Upper lobe of right lung (tissue), 1 donor: ENCODE data around the gene SGIP1. TPM values are rescaled to one million over a fixed set of nuclear protein-coding genes. Genes with fewer than 3 reads are reported as not detected.

Experiments used
- ATAC-seq: fragments of 200-7000 bp; cut with Tn5 transposase; one replicate; pipeline ENCODE4 v1.9.1; 2020; ENCODE audit warnings: mild to moderate bottlenecking, moderate library complexity
- DNase-seq: peaks from one replicate; pipeline ENCODE4 v3.0.0-alpha.2; 2020
- H3K27ac ChIP-seq: fragments of 200-600 bp; one replicate; pipeline ENCODE4 v1.8.0; 2022
- H3K27me3 ChIP-seq: fragments of 200-600 bp; one replicate; pipeline ENCODE4 v1.8.0; 2022; ENCODE audit warnings: mild to moderate bottlenecking
- H3K36me3 ChIP-seq: fragments of 200-600 bp; one replicate; pipeline ENCODE4 v1.8.0; 2022
- H3K4me1 ChIP-seq: fragments of 200-600 bp; one replicate; pipeline ENCODE4 v1.8.0; 2022
- H3K4me3 ChIP-seq: fragments of 200-600 bp; one replicate; pipeline ENCODE4 v1.8.0; 2022; ENCODE audit warnings: mild to moderate bottlenecking
- H3K9me3 ChIP-seq: fragments of 200-600 bp; one replicate; pipeline ENCODE4 v1.8.0; 2022
- CTCF ChIP-seq: fragments of 200-600 bp; IDR thresholded peaks from one replicate; pipeline ENCODE4 v1.8.0; 2022; ENCODE audit warnings: antibody characterized with exemption
- intact Hi-C: fragments of 100-400 bp; cut with DNase I; formaldehyde crosslinking; loops from one replicate; pipeline ENCODE4 v1.11.0; 2022
- total RNA-seq: library from RNA; stranded (reverse); fragmentation: NEBNext Ultra II Directional; extraction: Animal tissue kit (Norgen Biotek cat#: 25700); gene quantifications from one replicate; pipeline ENCODE4 v1.2.1, GENCODE V29; 2021
- donor health status: DM: no; HTN: yes; CAD: no; lungs with severe emphysema.

The SGIP1 gene
- total RNA-seq, 1 donor from 2014 or later = 19.8 TPM

GRCh38 chr1:66696771-66697170, 162.8 kb downstream of the SGIP1 start:
- DNase-seq (no peak), ATAC-seq (no peak)
- H3K27ac ChIP-seq = no peak overlapping the region
- no peaks in the 10 kb centered on the region for H3K9me3 ChIP-seq
- no peaks in the 10 kb centered on the region for H3K27me3 ChIP-seq
- no peaks in the 10 kb centered on the region for H3K36me3 ChIP-seq
- H3K4me3 ChIP-seq = no peak overlapping the region
- TF ChIP-seq CTCF = no peak
- no peaks in the 10 kb centered on the region for H3K4me1 ChIP-seq
- intact Hi-C loops = no loop called here

GRCh38 chr1:66699213-66699612, 165.3 kb downstream of the SGIP1 start:
- no peak for TF ChIP-seq CTCF
- no peak for ATAC-seq

GRCh38 chr1:66704177-66704875, 170.4 kb downstream of the SGIP1 start:
- no peak overlapping the region for H3K27ac ChIP-seq
- intact Hi-C loops = no loop called here
- no peaks in the 10 kb centered on the region for H3K4me1 ChIP-seq
- no peak for TF ChIP-seq CTCF
- H3K27me3 ChIP-seq = no peaks in the 10 kb centered on the region
- no peaks in the 10 kb centered on the region for H3K36me3 ChIP-seq
- DNase-seq = no peak
- H3K9me3 ChIP-seq = no peaks in the 10 kb centered on the region
- no peak for ATAC-seq
- H3K4me3 ChIP-seq = no peak overlapping the region

More at GRCh38 chr1:66699213-66699612, 165.3 kb downstream of the SGIP1 start:
- Histone ChIP-seq H3K27ac (no peak overlapping the region), H3K4me1 (no peaks in the 10 kb centered on the region), H3K9me3 (no peaks in the 10 kb centered on the region), H3K4me3 (no peak overlapping the region), H3K36me3 (no peaks in the 10 kb centered on the region), H3K27me3 (no peaks in the 10 kb centered on the region)
- DNase-seq = no peak
- intact Hi-C loops = no loop called here

GRCh38 chr1:66705110-66705509, 171.2 kb downstream of the SGIP1 start:
- ATAC-seq (no peak), DNase-seq (no peak)
- no peak overlapping the region for H3K4me3 ChIP-seq
- TF ChIP-seq CTCF = no peak
- no peak overlapping the region for H3K27ac ChIP-seq
- H3K36me3 ChIP-seq = no peaks in the 10 kb centered on the region
- no peaks in the 10 kb centered on the region for H3K9me3 ChIP-seq
- intact Hi-C loops = no loop called here
- H3K4me1 ChIP-seq = no peaks in the 10 kb centered on the region
- H3K27me3 ChIP-seq = no peaks in the 10 kb centered on the region

- intact Hi-C loops = no loop called here
- Histone ChIP-seq H3K9me3 (no peaks in the 10 kb centered on the region), H3K4me1 (no peaks in the 10 kb centered on the region), H3K36me3 (no peaks in the 10 kb centered on the region), H3K27me3 (no peaks in the 10 kb centered on the region), H3K4me3 (no peak overlapping the region), H3K27ac (no peak overlapping the region)
- DNase-seq = no peak
- ATAC-seq = no peak
- no peak for TF ChIP-seq CTCF
Observed at GRCh38 chr1:66711420-66711819, 177.5 kb downstream of the SGIP1 start.

- no peaks in the 10 kb centered on the region for H3K9me3 ChIP-seq
- H3K36me3 ChIP-seq = no peaks in the 10 kb centered on the region
- no peak overlapping the region for H3K4me3 ChIP-seq
- intact Hi-C loops = no loop called here
- ATAC-seq (no peak), DNase-seq (no peak)
- no peak overlapping the region for H3K27ac ChIP-seq
- no peaks in the 10 kb centered on the region for H3K4me1 ChIP-seq
- no peaks in the 10 kb centered on the region for H3K27me3 ChIP-seq
- TF ChIP-seq CTCF = no peak
Observed at GRCh38 chr1:66712839-66713238, 178.9 kb downstream of the SGIP1 start.
